Measurements from ENCODE around the gene PPFIA3. TPM values are rescaled to one million over a fixed set of nuclear protein-coding genes. Genes with fewer than 3 reads are reported as not detected.

Gene PPFIA3
- total and polyA plus RNA-seq, 2 of the 4 experiments (the other 2 are of a cell fraction): 0.90 to 2.4 TPM

DNA sequence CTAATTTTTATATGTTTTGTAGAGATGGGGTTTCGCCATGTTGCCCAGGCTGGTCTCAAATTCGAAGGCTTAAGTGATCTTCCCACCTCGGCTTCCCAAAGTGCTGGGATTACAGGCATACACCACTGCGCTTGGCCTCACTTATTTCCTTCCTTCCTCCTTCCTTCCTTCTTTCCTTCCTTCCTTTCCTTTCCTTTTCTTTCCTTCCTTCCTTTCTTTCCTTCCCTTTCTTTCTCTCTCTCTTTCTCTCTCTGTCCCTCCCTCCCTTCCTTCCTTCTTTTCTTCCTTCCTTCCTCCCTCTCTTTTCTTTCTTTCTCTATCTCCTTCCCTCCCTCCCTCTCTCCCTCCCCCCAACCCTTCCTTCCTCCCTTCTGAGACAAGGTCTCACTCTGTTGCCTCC, 75.1 kb downstream of the PPFIA3 start:
- ChIA-PET CTCF (no interaction called here), POLR2A (ENCODE audit: unreplicated experiment) (no interaction called here)
- ATAC-seq (ENCODE audit: low read depth) (no peak), DNase-seq (no peak)
- H2BK5ac ChIP-seq (ENCODE audit: low read depth, low read length, poor library complexity, severe bottlenecking): no peak overlapping the region
- H3K56ac ChIP-seq (ENCODE audit: extremely low read depth, insufficient read depth, low read length): no peak overlapping the region
- H3K27me3 ChIP-seq (ENCODE audit: control insufficient read depth, insufficient read depth, low read length): no peaks in the 10 kb centered on the region
- no peak overlapping the region for H3K14ac ChIP-seq (replicated peaks; ENCODE audit: low read depth, low read length)
- dilution Hi-C loops (cut with HindIII; ENCODE audit: low sequenced_read_pairs, unreplicated experiment): no loop called here
- no peak overlapping the region for H3K23ac ChIP-seq (ENCODE audit: low read depth, low read length)
- H3K9me1 ChIP-seq (ENCODE audit: insufficient read depth, low read length): no peaks in the 10 kb centered on the region
- H3K9me3 ChIP-seq (ENCODE audit: control insufficient read depth, insufficient read depth, low read length): no peaks in the 10 kb centered on the region
- no peak overlapping the region for H2AK9ac ChIP-seq (replicated peaks; ENCODE audit: low read depth, low read length, poor library complexity)
- intact Hi-C loops (cut with micrococcal nuclease): no loop called here
- H2AFZ ChIP-seq (replicated peaks; ENCODE audit: low read length, poor library complexity): no peak overlapping the region
- H3K4me1 ChIP-seq (ENCODE audit: control insufficient read depth, insufficient read depth, low read length): no peaks in the 10 kb centered on the region
- H4K5ac ChIP-seq (ENCODE audit: low read depth, low read length): no peak overlapping the region
- no peak overlapping the region for H3K4me2 ChIP-seq (ENCODE audit: low read depth, low read length)
- BruUV-seq (replicated peaks): no TSS peak
- in situ Hi-C loops (cut with MboI; ENCODE audit: low sequenced_read_pairs): no loop called here
- H3K79me1 ChIP-seq (ENCODE audit: low read depth in 1 of 2, low read length in 2 of 2): no peaks in the 10 kb centered on the region
- no peak overlapping the region for H2BK120ac ChIP-seq (ENCODE audit: low read depth, low read length)
- H3K9ac ChIP-seq (ENCODE audit: low read depth, low read length): no peak overlapping the region
- 90% methylated on average over 2 of the region's 4 CpGs; no CpG with 5 or more reads in 1 of the 2 experiments for WGBS, 2 experiments (ENCODE audit: extremely low coverage in 2 of 2, insufficient read length in 1 of 2)
- no peak overlapping the region for H3K18ac ChIP-seq (ENCODE audit: low read depth, low read length)
- H2BK20ac ChIP-seq (ENCODE audit: low read depth, low read length): no peak overlapping the region
- peaks cover 20% of the 10 kb centered on the region for H3K36me3 ChIP-seq (ENCODE audit: control insufficient read depth, insufficient read depth, low read length)
- no peak overlapping the region for H2AK5ac ChIP-seq (ENCODE audit: low read depth, low read length)
- no peaks in the 10 kb centered on the region; the same call in none of the 2 replicates for H4K20me1 ChIP-seq (ENCODE audit: insufficient read depth, low read length)
- H3K4ac ChIP-seq (ENCODE audit: low read depth, low read length): no peak overlapping the region
- no peak overlapping the region for H4K8ac ChIP-seq (ENCODE audit: low read depth in 2 of 2, low read length in 2 of 2)
- H3K4me3 ChIP-seq (ENCODE audit: insufficient read depth, low read depth, low read length): no peak overlapping the region
- no peak overlapping the region for H4K91ac ChIP-seq (ENCODE audit: insufficient read depth, low read depth, low read length)
- no peak overlapping the region for H3K27ac ChIP-seq (ENCODE audit: insufficient read depth, low read length)
- TF ChIP-seq FOS (IDR thresholded peaks at IDR 0.05; ENCODE audit: low read depth, low read length): no peak
- TF ChIP-seq BHLHE40 (IDR thresholded peaks at IDR 0.05; ENCODE audit: low read depth, low read length): no peak
- TF ChIP-seq RFX5 (IDR thresholded peaks at IDR 0.05; ENCODE audit: low read depth, low read length): no peak
- no peak for TF ChIP-seq MAFK (IDR thresholded peaks at IDR 0.05; ENCODE audit: low read depth, low read length)
- no peak for TF ChIP-seq MXI1 (IDR thresholded peaks at IDR 0.05; ENCODE audit: borderline replicate concordance, low read depth, low read length)
- no peak for TF ChIP-seq POLR2A (IDR thresholded peaks at IDR 0.05; ENCODE audit: low read depth, low read length)
- TF ChIP-seq, protein P1, sequence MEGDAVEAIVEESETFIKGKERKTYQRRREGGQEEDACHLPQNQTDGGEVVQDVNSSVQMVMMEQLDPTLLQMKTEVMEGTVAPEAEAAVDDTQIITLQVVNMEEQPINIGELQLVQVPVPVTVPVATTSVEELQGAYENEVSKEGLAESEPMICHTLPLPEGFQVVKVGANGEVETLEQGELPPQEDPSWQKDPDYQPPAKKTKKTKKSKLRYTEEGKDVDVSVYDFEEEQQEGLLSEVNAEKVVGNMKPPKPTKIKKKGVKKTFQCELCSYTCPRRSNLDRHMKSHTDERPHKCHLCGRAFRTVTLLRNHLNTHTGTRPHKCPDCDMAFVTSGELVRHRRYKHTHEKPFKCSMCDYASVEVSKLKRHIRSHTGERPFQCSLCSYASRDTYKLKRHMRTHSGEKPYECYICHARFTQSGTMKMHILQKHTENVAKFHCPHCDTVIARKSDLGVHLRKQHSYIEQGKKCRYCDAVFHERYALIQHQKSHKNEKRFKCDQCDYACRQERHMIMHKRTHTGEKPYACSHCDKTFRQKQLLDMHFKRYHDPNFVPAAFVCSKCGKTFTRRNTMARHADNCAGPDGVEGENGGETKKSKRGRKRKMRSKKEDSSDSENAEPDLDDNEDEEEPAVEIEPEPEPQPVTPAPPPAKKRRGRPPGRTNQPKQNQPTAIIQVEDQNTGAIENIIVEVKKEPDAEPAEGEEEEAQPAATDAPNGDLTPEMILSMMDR (conservative IDR thresholded peaks at IDR 0.05; ENCODE audit: low read depth, low read length): no peak
- no peak for TF ChIP-seq RCOR1 (IDR thresholded peaks at IDR 0.05; ENCODE audit: insufficient replicate concordance, low read length)
- TF ChIP-seq, protein P2, sequence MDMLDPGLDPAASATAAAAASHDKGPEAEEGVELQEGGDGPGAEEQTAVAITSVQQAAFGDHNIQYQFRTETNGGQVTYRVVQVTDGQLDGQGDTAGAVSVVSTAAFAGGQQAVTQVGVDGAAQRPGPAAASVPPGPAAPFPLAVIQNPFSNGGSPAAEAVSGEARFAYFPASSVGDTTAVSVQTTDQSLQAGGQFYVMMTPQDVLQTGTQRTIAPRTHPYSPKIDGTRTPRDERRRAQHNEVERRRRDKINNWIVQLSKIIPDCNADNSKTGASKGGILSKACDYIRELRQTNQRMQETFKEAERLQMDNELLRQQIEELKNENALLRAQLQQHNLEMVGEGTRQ (IDR thresholded peaks at IDR 0.05; ENCODE audit: low read depth, low read length): no peak
- TF ChIP-seq NFE2L2 (IDR thresholded peaks at IDR 0.05; ENCODE audit: low read depth, low read length): no peak
- TF ChIP-seq CEBPB (IDR thresholded peaks at IDR 0.05; ENCODE audit: low read depth, low read length): no peak
- TF ChIP-seq CHD1 (IDR thresholded peaks at IDR 0.05; ENCODE audit: low read depth, low read length): no peak
- TF ChIP-seq MAZ (IDR thresholded peaks at IDR 0.05; ENCODE audit: borderline replicate concordance, low read depth, low read length): no peak
- TF ChIP-seq, protein P3, sequence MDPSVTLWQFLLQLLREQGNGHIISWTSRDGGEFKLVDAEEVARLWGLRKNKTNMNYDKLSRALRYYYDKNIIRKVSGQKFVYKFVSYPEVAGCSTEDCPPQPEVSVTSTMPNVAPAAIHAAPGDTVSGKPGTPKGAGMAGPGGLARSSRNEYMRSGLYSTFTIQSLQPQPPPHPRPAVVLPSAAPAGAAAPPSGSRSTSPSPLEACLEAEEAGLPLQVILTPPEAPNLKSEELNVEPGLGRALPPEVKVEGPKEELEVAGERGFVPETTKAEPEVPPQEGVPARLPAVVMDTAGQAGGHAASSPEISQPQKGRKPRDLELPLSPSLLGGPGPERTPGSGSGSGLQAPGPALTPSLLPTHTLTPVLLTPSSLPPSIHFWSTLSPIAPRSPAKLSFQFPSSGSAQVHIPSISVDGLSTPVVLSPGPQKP (IDR thresholded peaks at IDR 0.05; ENCODE audit: borderline replicate concordance, low read depth, low read length): no peak
- no peak for TF ChIP-seq RAD21 (IDR thresholded peaks at IDR 0.05; ENCODE audit: low read length)
- TF ChIP-seq SMC3 (IDR thresholded peaks at IDR 0.05; ENCODE audit: low read depth, low read length): no peak
- no peak overlapping the region for H2BK15ac ChIP-seq (ENCODE audit: low read depth, low read length)
